SKM-1 (cell line): ENCODE measurements around the gene REPIN1.

Source experiments
- DNase-seq: peaks from one replicate; lab custom pipeline; 2025; ENCODE audit not compliant: unreplicated experiment; lab: John Stamatoyannopoulos, UW

The REPIN1 gene

DNA sequence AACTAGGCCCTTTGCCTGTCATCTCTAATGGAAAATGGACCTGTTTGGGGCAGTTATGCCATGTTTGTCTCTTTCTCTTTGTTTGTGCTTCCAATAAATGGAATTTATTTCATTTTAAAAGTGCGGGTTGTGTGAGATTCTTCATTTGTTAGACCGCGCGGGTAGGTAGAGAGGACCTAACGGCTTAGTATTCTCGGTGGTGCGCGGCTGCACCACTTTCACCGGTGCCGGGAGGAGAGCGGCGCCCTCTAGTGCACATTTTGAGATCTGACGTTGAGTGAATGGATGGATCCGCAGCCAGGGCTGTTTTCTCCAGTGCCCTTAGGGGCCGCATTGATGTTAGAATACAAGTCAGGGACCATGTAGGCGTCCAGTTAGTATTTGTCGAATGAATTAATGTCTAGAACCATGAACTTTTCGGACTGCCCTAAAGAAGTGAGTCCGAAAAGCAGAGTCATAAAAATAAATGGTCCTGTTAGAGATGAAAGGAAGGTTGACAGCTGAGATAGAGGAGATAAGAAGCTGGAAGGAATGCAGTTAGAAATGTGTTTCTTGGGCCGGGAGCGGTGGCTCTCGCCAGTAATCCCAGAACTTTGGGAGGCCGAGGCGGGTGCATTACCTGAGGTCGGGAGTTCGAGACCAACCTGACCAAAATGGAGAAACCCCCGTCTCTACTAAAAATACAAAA, 52.5 kb downstream of the REPIN1 start:
- peak; percentile 21 for DNase-seq

DNA sequence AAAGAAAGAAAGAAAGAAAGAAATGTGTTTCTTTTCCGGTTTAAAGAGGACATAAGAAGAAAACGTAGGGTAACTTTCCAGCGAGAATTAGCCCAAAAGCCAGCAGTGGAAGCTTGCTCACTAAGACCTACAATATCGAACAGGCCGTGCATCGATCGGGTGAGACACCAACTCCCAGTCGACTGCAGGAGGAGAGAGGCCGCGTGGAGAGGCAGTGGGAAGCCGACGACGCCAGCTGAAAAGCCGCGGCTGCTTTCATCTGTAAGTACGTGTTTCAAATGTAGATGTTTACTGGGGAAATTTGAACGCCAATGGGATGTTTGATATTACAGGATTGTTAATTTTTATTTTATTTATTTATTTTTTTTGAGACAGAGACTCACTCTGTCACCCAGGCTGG, 53.2 kb downstream of the REPIN1 start:
- DNase-seq, result no peak
